H9 (cell line): Measurements from ENCODE around the gene SDHB. TPM values are rescaled to one million over a fixed set of nuclear protein-coding genes. Genes with fewer than 3 reads are reported as not detected.

Experiments
- DNase-seq: peaks from one replicate; pipeline ENCODE4 v3.0.0-alpha.2; 2017
- H2AFZ ChIP-seq: one replicate; pipeline ENCODE4 v1.6.1; 2013; ENCODE audit warnings: mild to moderate bottlenecking, low read length, control low read depth, moderate library complexity
- H2AK5ac ChIP-seq: 2 replicates; pipeline ENCODE4 v1.6.1; 2013; ENCODE audit warnings: low read length, control low read depth, mixed read lengths; ENCODE audit not compliant: insufficient read length
- H2BK120ac ChIP-seq: one replicate; pipeline ENCODE4 v1.6.1; 2013; ENCODE audit warnings: low read depth, mild to moderate bottlenecking, low read length, control low read depth, inconsistent platforms; ENCODE audit not compliant: poor library complexity, severe bottlenecking
- H2BK12ac ChIP-seq: 2 replicates; pipeline ENCODE4 v1.6.1; 2013; ENCODE audit warnings: low read length, control low read depth, mixed read lengths, low read depth; ENCODE audit not compliant: insufficient read length
- H2BK15ac ChIP-seq: 2 replicates; pipeline ENCODE4 v1.6.1; 2013; ENCODE audit warnings: low read depth, low read length, control low read depth
- H2BK20ac ChIP-seq: one replicate; pipeline ENCODE4 v1.6.1; 2013; ENCODE audit warnings: low read depth, mild to moderate bottlenecking, low read length, control low read depth, inconsistent platforms; ENCODE audit not compliant: poor library complexity, severe bottlenecking
- H2BK5ac ChIP-seq: 2 replicates; pipeline ENCODE4 v1.6.1; 2013; ENCODE audit warnings: low read length, control low read depth, mixed read lengths; ENCODE audit not compliant: insufficient read length
- H3K14ac ChIP-seq: 2 replicates; pipeline ENCODE4 v1.6.1; 2013; ENCODE audit warnings: low read length, control low read depth; ENCODE audit not compliant: insufficient read depth
- H3K18ac ChIP-seq: 2 replicates; pipeline ENCODE4 v1.6.1; 2013; ENCODE audit warnings: low read depth, mild to moderate bottlenecking, mixed read lengths, low read length, control low read depth; ENCODE audit not compliant: insufficient read length
- H3K23ac ChIP-seq: 2 replicates; pipeline ENCODE4 v1.6.1; 2013; ENCODE audit warnings: low read length, control low read depth, mixed read lengths, low read depth; ENCODE audit not compliant: insufficient read length
- H3K23me2 ChIP-seq: 2 replicates; pipeline ENCODE4 v1.6.1; 2013; ENCODE audit warnings: low read depth, mild to moderate bottlenecking, mixed read lengths, low read length, control low read depth; ENCODE audit not compliant: insufficient read length, poor library complexity, severe bottlenecking
- H3K27ac ChIP-seq: 2 replicates; pipeline ENCODE4 v1.5.1; 2013; ENCODE audit warnings: low read length, control low read depth, mixed read lengths, low read depth; ENCODE audit not compliant: insufficient read length
- H3K27me3 ChIP-seq: 2 replicates; pipeline ENCODE4 v1.6.1; 2013; ENCODE audit warnings: low read length, control low read depth, inconsistent platforms; ENCODE audit not compliant: insufficient read depth
- H3K4ac ChIP-seq: 2 replicates; pipeline ENCODE4 v1.6.1; 2013; ENCODE audit warnings: low read depth, mild to moderate bottlenecking, control low read depth, inconsistent platforms, low read length, moderate library complexity
- H3K4me1 ChIP-seq: 2 replicates; pipeline ENCODE4 v1.6.1; 2013; ENCODE audit warnings: low read length, control low read depth, inconsistent platforms; ENCODE audit not compliant: insufficient read depth
- H3K4me2 ChIP-seq: 2 replicates; pipeline ENCODE4 v1.6.1; 2013; ENCODE audit warnings: low read length, control low read depth, mixed read lengths; ENCODE audit not compliant: insufficient read length, insufficient read depth
- H3K56ac ChIP-seq: 2 replicates; pipeline ENCODE4 v1.6.1; 2013; ENCODE audit warnings: low read depth, mild to moderate bottlenecking, mixed read lengths, low read length, control low read depth; ENCODE audit not compliant: insufficient read length
- H3K79me1 ChIP-seq: 2 replicates; pipeline ENCODE4 v1.6.1; 2013; ENCODE audit warnings: low read depth, mild to moderate bottlenecking, moderate library complexity, low read length, control low read depth, inconsistent platforms; ENCODE audit not compliant: insufficient read depth, poor library complexity, severe bottlenecking
- H3K79me2 ChIP-seq: 2 replicates; pipeline ENCODE4 v1.6.1; 2013; ENCODE audit warnings: low read length, control low read depth, inconsistent platforms; ENCODE audit not compliant: insufficient read depth
- H3K9ac ChIP-seq: 2 replicates; pipeline ENCODE4 v1.6.1; 2013; ENCODE audit warnings: low read length, control low read depth, mixed read lengths; ENCODE audit not compliant: insufficient read length; ENCODE audit errors: extremely low read depth
- H3K9me3 ChIP-seq: one replicate; pipeline ENCODE4 v1.6.1; 2013; ENCODE audit warnings: low read depth, low read length, inconsistent platforms; ENCODE audit not compliant: control insufficient read depth
- H3T11ph ChIP-seq: one replicate; pipeline ENCODE4 v1.6.1; 2013; ENCODE audit warnings: mild to moderate bottlenecking, low read length, control low read depth, inconsistent platforms
- H4K20me1 ChIP-seq: one replicate; pipeline ENCODE4 v1.6.1; 2013; ENCODE audit not compliant: control insufficient read depth, insufficient read length, insufficient read depth
- H4K5ac ChIP-seq: 2 replicates; pipeline ENCODE4 v1.6.1; 2013; ENCODE audit warnings: low read depth, mild to moderate bottlenecking, mixed read lengths, low read length, control low read depth; ENCODE audit not compliant: insufficient read length
- H4K8ac ChIP-seq: replicated peaks from 2 replicates; pipeline ENCODE4 v1.6.1; 2013; ENCODE audit warnings: low read length, control low read depth, mixed read lengths, low read depth; ENCODE audit not compliant: insufficient read length
- H4K91ac ChIP-seq: 2 replicates; pipeline ENCODE4 v1.6.1; 2013; ENCODE audit warnings: low read depth, mild to moderate bottlenecking, moderate library complexity, mixed read lengths, low read length, control low read depth; ENCODE audit not compliant: insufficient read length
- H3K27ac Mint-ChIP-seq, 3 experiments: 2 replicates in 2 of 3; 3 replicates in 1 of 3; pipeline ENCODE4 v1.8.0; 2020 to 2021; ENCODE audit warnings: mixed read lengths in 3 of 3, mild to moderate bottlenecking in 1 of 3, moderate library complexity in 1 of 3
- H3K27me3 Mint-ChIP-seq: 2 replicates; pipeline ENCODE4 v1.8.0; 2021; ENCODE audit warnings: low read depth, mild to moderate bottlenecking, moderate library complexity, mixed read lengths
- H3K36me3 Mint-ChIP-seq, 3 experiments: 2 replicates in 2 of 3; 3 replicates in 1 of 3; pipeline ENCODE4 v1.8.0; 2020 to 2021; ENCODE audit warnings: low read depth in 3 of 3, mixed read lengths in 3 of 3; ENCODE audit not compliant: insufficient read depth in 1 of 3
- H3K4me1 Mint-ChIP-seq, 2 experiments: 2 replicates each; pipeline ENCODE4 v1.8.0; 2020; ENCODE audit warnings: mixed read lengths in 2 of 2
- H3K4me3 Mint-ChIP-seq, 2 experiments: 2 replicates in 1 of 2; 3 replicates in 1 of 2; pipeline ENCODE4 v1.8.0; 2020 to 2021; ENCODE audit warnings: mild to moderate bottlenecking in 2 of 2, mixed read lengths in 2 of 2, moderate library complexity in 1 of 2
- H3K9me3 Mint-ChIP-seq, 2 experiments: 2 replicates in 1 of 2; 3 replicates in 1 of 2; pipeline ENCODE4 v1.8.0; 2020; ENCODE audit warnings: mild to moderate bottlenecking in 2 of 2, mixed read lengths in 2 of 2, moderate library complexity in 1 of 2
- WGBS: extraction: QIAGEN DNeasy Blood & Tissue Kit; methylation state at CpG from one replicate; pipeline ENCODE4 v1.1.7; 2013; ENCODE audit warnings: missing lambda C conversion rate, low lambda C conversion rate, mixed read lengths; ENCODE audit not compliant: insufficient read length; ENCODE audit errors: extremely low coverage; 5-methylcytosine and 5-hydroxymethylcytosine counted together
- total RNA-seq: library from RNA; stranded (reverse); gene quantifications from 2 replicates; pipeline ENCODE4 v1.2.1, GENCODE V29; 2021
- TF ChIP-seq, protein P1 (sequence below): fragments of 200-600 bp; sonication (generic); conservative IDR thresholded peaks from 3 replicates; pipeline ENCODE4 v1.8.0; 2021; ENCODE audit warnings: antibody characterized with exemption, mild to moderate bottlenecking

The SDHB gene
- total RNA-seq, 1 experiment from 2014 or later: 77.5 TPM

DNA sequence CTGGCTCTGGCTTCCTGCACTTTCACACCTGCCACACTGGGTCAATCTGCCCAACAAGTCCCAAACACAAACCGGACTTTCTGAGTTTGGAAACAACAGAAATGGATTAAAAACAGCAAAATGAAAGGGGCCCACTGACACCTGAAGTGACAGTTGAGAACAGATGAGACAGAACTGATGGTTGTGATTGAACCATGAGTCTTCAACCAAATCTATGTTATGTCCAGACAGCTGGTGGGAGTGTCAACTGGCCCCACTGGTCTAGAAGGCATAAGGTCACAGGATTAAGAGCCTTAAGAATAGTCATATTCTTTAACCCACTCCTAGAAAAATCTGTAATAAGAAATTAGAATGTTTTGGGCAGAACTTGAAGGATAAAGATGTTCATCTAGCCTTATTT is 29.1 kb downstream of the SDHB start:
- no peaks in the 10 kb centered on the region for H3K27me3 ChIP-seq
- H4K20me1 ChIP-seq: no peaks in the 10 kb centered on the region
- H4K5ac ChIP-seq: no peak overlapping the region
- H3K4ac ChIP-seq: no peak overlapping the region
- H3K4me1 Mint-ChIP-seq: peaks cover 0 to 5% of the 10 kb centered on the region in 2 experiments; a peak in 1 of 4 replicates
- H3K36me3 Mint-ChIP-seq: peaks cover 30 to 83% (median 70%) of the 10 kb centered on the region in 3 experiments; a peak in 6 of 7 replicates
- no peak overlapping the region for H2BK120ac ChIP-seq
- H3K18ac ChIP-seq: no peak overlapping the region
- H3T11ph ChIP-seq: no peak overlapping the region
- no peak overlapping the region for H2BK5ac ChIP-seq
- no peak overlapping the region for H3K27ac ChIP-seq
- no peaks in the 10 kb centered on the region for H3K4me1 ChIP-seq
- no peak overlapping the region for H3K27ac Mint-ChIP-seq
- no peak overlapping the region for H2BK20ac ChIP-seq
- no peaks in the 10 kb centered on the region for H3K79me2 ChIP-seq
- no peak overlapping the region for H4K8ac ChIP-seq
- H4K91ac ChIP-seq: no peak overlapping the region
- no peak overlapping the region for H3K14ac ChIP-seq
- no peak overlapping the region for H2BK12ac ChIP-seq
- H3K79me1 ChIP-seq: no peaks in the 10 kb centered on the region
- no peaks in the 10 kb centered on the region for H3K27me3 Mint-ChIP-seq
- H3K23me2 ChIP-seq: no peaks in the 10 kb centered on the region
- no peaks in the 10 kb centered on the region for H3K9me3 ChIP-seq
- no peaks in the 10 kb centered on the region for H3K9me3 Mint-ChIP-seq
- H3K4me2 ChIP-seq: no peak overlapping the region
- no peak overlapping the region for H3K56ac ChIP-seq
- H3K4me3 Mint-ChIP-seq: no peak overlapping the region
- TF ChIP-seq, protein P1, sequence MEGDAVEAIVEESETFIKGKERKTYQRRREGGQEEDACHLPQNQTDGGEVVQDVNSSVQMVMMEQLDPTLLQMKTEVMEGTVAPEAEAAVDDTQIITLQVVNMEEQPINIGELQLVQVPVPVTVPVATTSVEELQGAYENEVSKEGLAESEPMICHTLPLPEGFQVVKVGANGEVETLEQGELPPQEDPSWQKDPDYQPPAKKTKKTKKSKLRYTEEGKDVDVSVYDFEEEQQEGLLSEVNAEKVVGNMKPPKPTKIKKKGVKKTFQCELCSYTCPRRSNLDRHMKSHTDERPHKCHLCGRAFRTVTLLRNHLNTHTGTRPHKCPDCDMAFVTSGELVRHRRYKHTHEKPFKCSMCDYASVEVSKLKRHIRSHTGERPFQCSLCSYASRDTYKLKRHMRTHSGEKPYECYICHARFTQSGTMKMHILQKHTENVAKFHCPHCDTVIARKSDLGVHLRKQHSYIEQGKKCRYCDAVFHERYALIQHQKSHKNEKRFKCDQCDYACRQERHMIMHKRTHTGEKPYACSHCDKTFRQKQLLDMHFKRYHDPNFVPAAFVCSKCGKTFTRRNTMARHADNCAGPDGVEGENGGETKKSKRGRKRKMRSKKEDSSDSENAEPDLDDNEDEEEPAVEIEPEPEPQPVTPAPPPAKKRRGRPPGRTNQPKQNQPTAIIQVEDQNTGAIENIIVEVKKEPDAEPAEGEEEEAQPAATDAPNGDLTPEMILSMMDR: no peak
- DNase-seq: no peak
- no peak overlapping the region for H2BK15ac ChIP-seq
- no peak overlapping the region for H2AFZ ChIP-seq
- no peak overlapping the region for H3K23ac ChIP-seq
- H2AK5ac ChIP-seq: no peak overlapping the region
- H3K9ac ChIP-seq: no peak overlapping the region
- no CpG with 5 or more reads among the region's 1 CpG for WGBS
